GM12865 (cell line): ENCODE measurements around the gene NUTM2F.
"Not testable (repeated sequence)": the region's sequence is repeated elsewhere in the genome, so short reads cannot be mapped to it uniquely, and the experiment has no call there.

Experiments used
- DNase-seq: peaks from one replicate; pipeline ENCODE4 v3.0.0; 2010; ENCODE audit warnings: low read depth
- H3K4me3 ChIP-seq: 2 replicates; pipeline ENCODE4 v1.5.1; 2011; ENCODE audit warnings: mild to moderate bottlenecking, low read depth, low read length, control low read depth

NUTM2F gene

GRCh38 chr9:94328544-94328943 is at the start of gene NUTM2F:
Gene NUTM2F (minus strand): TSS chr9:94328644. CDS start chr9:94328623, 21 bp downstream.
- not testable (repeated sequence) for DNase-seq, H3K4me3 ChIP-seq

- peak; percentile 57 for DNase-seq
- H3K4me3 ChIP-seq = peak overlapping the region; percentile 56
Measured at GRCh38 chr9:94375197-94375596, 46.8 kb upstream of the NUTM2F start.

GRCh38 chr9:94374176-94375056 is 46.0 kb upstream of the NUTM2F start:
- H3K4me3 ChIP-seq = peak overlapping the region; percentile 56
- peak; percentile 93 for DNase-seq

DNA sequence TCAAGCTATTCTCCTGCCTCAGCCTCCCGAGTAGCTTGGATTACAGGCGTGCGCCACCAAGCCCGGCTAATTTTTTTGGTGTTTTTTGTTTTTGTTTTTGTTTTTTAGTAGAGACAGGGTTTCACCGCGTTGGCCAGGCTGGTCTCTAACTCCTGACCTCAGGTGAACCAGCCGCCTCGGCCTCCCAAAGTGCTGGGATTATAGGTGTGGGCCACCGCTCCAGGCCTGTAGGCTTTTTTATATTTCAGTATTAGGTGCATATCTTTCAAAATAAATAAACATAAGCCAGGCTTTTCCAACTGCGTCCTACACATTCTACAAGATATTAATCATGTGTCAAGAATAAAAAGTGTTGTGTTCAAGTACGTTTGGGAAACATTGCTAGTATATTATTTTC is 45.3 kb upstream of the NUTM2F start:
- H3K4me3 ChIP-seq = peak overlapping the region; percentile 46
- not testable (repeated sequence) for DNase-seq

- H3K4me3 ChIP-seq, DNase-seq: not testable (repeated sequence)
Measured at GRCh38 chr9:94370266-94370665, 41.8 kb upstream of the NUTM2F start.

- not testable (repeated sequence) for DNase-seq, H3K4me3 ChIP-seq
Measured at GRCh38 chr9:94364093-94364614, 35.7 kb upstream of the NUTM2F start.

- not testable (repeated sequence) for DNase-seq, H3K4me3 ChIP-seq
Measured at GRCh38 chr9:94357158-94357557, 28.7 kb upstream of the NUTM2F start.

- not testable (repeated sequence) for DNase-seq
Measured at GRCh38 chr9:94351901-94352723, 23.7 kb upstream of the NUTM2F start.

GRCh38 chr9:94348754-94349153 is 20.3 kb upstream of the NUTM2F start:
- not testable (repeated sequence) for DNase-seq, H3K4me3 ChIP-seq

More at GRCh38 chr9:94351901-94352723, 23.7 kb upstream of the NUTM2F start:
- not testable (repeated sequence) for H3K4me3 ChIP-seq

- DNase-seq, H3K4me3 ChIP-seq: not testable (repeated sequence)
Measured at GRCh38 chr9:94347451-94347850, 19.0 kb upstream of the NUTM2F start.

DNA sequence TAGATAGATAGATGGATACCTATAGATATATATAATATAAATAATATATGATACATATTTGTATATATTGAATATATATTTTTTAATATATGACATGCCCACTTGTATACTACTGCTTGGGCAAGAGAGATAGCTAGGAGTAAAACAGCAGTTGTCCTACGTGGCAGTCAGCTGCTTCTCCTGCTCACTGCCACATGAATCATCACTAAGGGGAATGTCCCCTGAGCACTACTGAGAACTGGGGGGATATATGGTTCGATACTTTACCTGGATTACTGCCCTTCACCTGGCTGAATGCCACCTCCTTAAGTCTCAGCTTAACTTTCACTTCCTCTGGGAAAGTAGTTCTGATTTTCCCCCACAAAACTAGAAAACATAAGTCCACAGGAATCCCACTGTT is 13.3 kb upstream of the NUTM2F start:
- not testable (repeated sequence) for DNase-seq, H3K4me3 ChIP-seq

- not testable (repeated sequence) for DNase-seq, H3K4me3 ChIP-seq
Measured at GRCh38 chr9:94340750-94341149, 12.3 kb upstream of the NUTM2F start.

- H3K4me3 ChIP-seq, DNase-seq: not testable (repeated sequence)
Measured at GRCh38 chr9:94339657-94340056, 11.2 kb upstream of the NUTM2F start.

DNA sequence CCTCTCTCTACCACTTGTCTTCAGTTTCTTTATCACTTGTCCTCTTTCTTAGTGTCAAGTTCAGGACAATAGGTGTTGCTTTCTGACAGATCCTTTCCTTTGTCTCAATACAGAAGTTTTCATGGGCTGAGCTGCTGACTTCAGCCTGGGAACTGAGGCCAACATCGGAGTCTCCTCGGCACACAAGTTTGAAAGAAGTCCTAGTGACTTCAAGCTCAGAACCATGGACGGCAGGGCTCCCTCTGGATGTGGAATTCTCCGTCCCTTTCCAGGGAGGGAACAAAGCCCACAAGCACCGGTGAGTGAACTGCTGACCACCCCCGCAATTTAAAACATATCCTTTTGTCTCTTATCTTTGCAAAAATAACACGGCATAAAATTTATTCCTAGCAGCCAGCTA is 10.3 kb upstream of the NUTM2F start:
- DNase-seq, H3K4me3 ChIP-seq: not testable (repeated sequence)

GRCh38 chr9:94336445-94336844 is 8.0 kb upstream of the NUTM2F start:
- DNase-seq, H3K4me3 ChIP-seq: not testable (repeated sequence)

- not testable (repeated sequence) for DNase-seq, H3K4me3 ChIP-seq
Measured at GRCh38 chr9:94325583-94325982, 2.9 kb downstream of the NUTM2F start.

DNA sequence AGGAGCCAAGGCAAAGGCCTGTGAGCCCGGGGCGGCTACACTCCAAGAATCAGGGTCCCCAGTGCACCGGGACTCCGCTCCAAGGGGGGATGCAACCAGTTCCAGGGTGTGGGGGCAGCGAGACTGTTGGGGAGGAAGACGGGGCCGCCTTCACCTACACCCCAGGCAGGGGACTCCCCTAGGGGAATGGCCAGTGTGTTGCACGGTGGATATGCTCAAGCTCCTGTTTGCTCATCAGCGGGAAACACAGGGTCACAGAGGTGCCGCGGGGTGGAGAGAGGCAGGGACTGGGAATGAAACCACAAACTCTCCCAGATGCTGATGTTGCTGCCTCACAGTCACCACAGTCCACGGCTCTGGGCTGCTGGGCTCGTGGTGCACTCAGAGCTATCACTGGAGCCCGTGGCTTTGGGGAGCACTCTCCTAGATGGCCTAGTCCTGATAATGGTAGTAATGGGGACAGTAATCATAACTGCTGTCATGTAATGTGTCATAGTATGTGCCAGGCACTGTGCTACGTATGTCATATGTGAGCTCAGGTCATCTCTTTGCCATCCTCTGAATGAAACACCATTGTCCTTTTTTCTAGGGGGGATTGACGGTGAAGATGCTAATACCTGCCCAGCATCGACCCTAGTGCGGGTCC is 5.2 kb downstream of the NUTM2F start:
- DNase-seq, H3K4me3 ChIP-seq: not testable (repeated sequence)

- H3K4me3 ChIP-seq, DNase-seq: not testable (repeated sequence)
Measured at GRCh38 chr9:94322342-94322940, 6.0 kb downstream of the NUTM2F start.
